ENCODE data around the gene WASF2. TPM values are rescaled to one million over a fixed set of nuclear protein-coding genes. Genes with fewer than 3 reads are reported as not detected.

WASF2 gene
- total RNA-seq, 1 donor from 2014 or later: 58.9 TPM

GRCh38 chr1:27535386-27535785 is 45.4 kb upstream of the WASF2 start:
- Histone ChIP-seq H3K9me3 (no peaks in the 10 kb centered on the region), H3K27me3 (no peaks in the 10 kb centered on the region), H3K27ac (peak overlapping the region; percentile 99), H3K4me3 (peak overlapping the region in 1 of 2 donors; percentile 20), H3K4me1 (peaks cover 52% of the 10 kb centered on the region), H3K36me3 (peaks cover 0 to 10% of the 10 kb centered on the region in 2 donors)
- DNase-seq (ENCODE audit: extremely low spot score in 2 of 2): no peak
- TF ChIP-seq, protein P1, sequence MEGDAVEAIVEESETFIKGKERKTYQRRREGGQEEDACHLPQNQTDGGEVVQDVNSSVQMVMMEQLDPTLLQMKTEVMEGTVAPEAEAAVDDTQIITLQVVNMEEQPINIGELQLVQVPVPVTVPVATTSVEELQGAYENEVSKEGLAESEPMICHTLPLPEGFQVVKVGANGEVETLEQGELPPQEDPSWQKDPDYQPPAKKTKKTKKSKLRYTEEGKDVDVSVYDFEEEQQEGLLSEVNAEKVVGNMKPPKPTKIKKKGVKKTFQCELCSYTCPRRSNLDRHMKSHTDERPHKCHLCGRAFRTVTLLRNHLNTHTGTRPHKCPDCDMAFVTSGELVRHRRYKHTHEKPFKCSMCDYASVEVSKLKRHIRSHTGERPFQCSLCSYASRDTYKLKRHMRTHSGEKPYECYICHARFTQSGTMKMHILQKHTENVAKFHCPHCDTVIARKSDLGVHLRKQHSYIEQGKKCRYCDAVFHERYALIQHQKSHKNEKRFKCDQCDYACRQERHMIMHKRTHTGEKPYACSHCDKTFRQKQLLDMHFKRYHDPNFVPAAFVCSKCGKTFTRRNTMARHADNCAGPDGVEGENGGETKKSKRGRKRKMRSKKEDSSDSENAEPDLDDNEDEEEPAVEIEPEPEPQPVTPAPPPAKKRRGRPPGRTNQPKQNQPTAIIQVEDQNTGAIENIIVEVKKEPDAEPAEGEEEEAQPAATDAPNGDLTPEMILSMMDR (IDR thresholded peaks at IDR 0.05): no peak
- TF ChIP-seq POLR2A (IDR thresholded peaks at IDR 0.05) (no peak), POLR2AphosphoS5 (IDR thresholded peaks at IDR 0.05; ENCODE audit: insufficient read depth in 1 of 2, low read depth in 1 of 2) (no peak)
- intact Hi-C loops (cut with DNase I): no loop called here

DNA sequence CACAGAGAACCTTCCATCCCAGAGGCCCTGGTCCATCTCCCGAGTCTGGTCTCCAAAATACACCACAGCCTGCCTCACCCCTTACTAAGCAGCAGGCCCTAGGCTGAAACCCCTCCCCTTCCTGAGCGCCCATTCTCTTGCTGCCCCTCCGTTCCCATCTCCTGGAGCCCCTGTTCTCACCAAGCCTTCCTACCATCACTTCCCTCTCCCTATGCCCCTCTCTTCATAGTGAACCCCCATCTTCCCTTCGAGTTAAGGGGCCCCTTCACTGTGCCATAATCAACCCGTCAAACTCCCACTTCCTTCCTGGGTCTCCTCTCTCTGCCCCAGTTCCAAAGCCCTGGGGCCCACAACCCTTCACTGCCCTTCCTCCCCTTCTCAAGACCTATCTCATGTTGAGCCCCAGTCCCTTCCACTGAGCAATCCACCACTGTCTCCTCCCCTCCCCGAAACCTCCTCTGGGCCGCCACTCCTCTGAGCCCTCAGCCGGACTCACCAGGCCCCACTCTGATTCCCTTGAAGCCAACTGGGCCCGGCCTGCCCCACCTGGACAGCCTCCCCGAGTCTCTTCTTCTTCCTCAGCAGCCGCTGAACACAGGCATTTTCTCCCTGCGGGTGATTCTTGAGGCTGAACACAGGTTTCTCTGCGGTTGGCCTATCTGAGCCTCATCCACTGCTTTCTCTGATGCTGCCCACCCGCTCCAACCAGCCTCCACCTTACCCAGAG is 42.2 kb upstream of the WASF2 start:
- TF ChIP-seq, protein P1 (IDR thresholded peaks at IDR 0.05): no peak
- TF ChIP-seq POLR2A (IDR thresholded peaks at IDR 0.05) (no peak), POLR2AphosphoS5 (IDR thresholded peaks at IDR 0.05; ENCODE audit: insufficient read depth in 1 of 2, low read depth in 1 of 2) (no peak)
- H3K4me1 ChIP-seq: peaks cover 53% of the 10 kb centered on the region
- intact Hi-C loops (cut with DNase I): no loop called here

GRCh38 chr1:27530192-27530591 is 40.2 kb upstream of the WASF2 start:
- H3K4me3 ChIP-seq: no peak overlapping the region
- DNase-seq (ENCODE audit: extremely low spot score in 2 of 2): no peak
- H3K4me1 ChIP-seq: peaks cover 53% of the 10 kb centered on the region
- H3K36me3 ChIP-seq: peaks cover 0 to 10% of the 10 kb centered on the region in 2 donors
- no peaks in the 10 kb centered on the region for H3K9me3 ChIP-seq
- H3K27me3 ChIP-seq: no peaks in the 10 kb centered on the region
- peak overlapping the region; percentile 99 for H3K27ac ChIP-seq
- TF ChIP-seq POLR2AphosphoS5 (IDR thresholded peaks at IDR 0.05; ENCODE audit: insufficient read depth in 1 of 2, low read depth in 1 of 2) (no peak), POLR2A (IDR thresholded peaks at IDR 0.05) (no peak)
- TF ChIP-seq, protein P1 (IDR thresholded peaks at IDR 0.05): no peak
- intact Hi-C loops (cut with DNase I): no loop called here

More for the DNA sequence above, 42.2 kb upstream of the WASF2 start:
- Histone ChIP-seq H3K9me3 (no peaks in the 10 kb centered on the region), H3K4me3 (no peak overlapping the region), H3K36me3 (peaks cover 0 to 10% of the 10 kb centered on the region in 2 donors), H3K27ac (peak overlapping the region; percentile 99), H3K27me3 (no peaks in the 10 kb centered on the region)
- DNase-seq (ENCODE audit: extremely low spot score in 2 of 2): no peak

DNA sequence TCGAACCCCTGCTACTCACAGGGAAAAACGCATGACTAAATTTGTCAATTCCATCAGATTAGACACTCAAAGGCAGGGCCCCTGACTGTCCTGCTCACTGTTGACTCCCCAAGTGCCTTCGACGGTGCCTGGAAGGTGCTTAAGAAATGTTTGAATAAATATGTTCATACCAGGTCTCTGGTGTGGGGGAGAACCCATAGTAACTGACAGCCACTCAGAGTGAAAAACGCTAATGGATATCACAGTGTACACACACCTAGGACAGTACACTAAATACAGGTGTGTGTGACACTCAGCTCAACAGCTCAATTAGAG is 39.7 kb upstream of the WASF2 start:
- no peak for DNase-seq (ENCODE audit: extremely low spot score in 2 of 2)
- Histone ChIP-seq H3K4me1 (peaks cover 55% of the 10 kb centered on the region), H3K27me3 (no peaks in the 10 kb centered on the region), H3K4me3 (peak overlapping the region in 1 of 2 donors; percentile 44), H3K9me3 (no peaks in the 10 kb centered on the region), H3K36me3 (peaks cover 0 to 10% of the 10 kb centered on the region in 2 donors), H3K27ac (peak overlapping the region; percentile 99)
- TF ChIP-seq POLR2A (IDR thresholded peaks at IDR 0.05) (no peak), POLR2AphosphoS5 (IDR thresholded peaks at IDR 0.05; ENCODE audit: insufficient read depth in 1 of 2, low read depth in 1 of 2) (no peak)
- TF ChIP-seq, protein P1 (IDR thresholded peaks at IDR 0.05): no peak
- intact Hi-C loops (cut with DNase I): loop anchor here (5.0 kb wide), 1 partner anchor 38 kb away; no protein-coding TSS in a partner anchor

All from vagina (tissue), 2 donors.